ENCODE data around the gene LOXHD1.
A peak's percentile ranks its signal among the peaks of the same experiment; 100 is the strongest.

Gene LOXHD1

DNA sequence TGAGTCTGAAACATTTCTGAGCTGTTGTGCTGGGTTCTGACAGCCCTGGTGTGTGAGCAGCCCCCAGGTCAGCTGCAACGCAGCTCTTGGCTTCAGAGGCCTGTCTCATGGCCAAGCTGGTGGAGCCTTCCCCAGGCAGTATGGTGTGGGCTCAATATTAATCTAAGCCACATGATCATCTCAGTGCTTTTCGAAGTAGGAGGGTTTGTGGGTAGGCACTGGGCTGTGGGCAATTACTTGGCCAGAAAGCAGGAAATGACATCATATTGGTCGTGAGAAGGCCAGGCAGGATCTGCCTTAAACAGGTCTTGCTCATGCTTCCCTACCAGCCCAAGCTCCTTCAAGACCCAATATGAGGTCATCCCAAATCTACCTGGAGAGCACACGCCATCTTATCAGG is 26.9 kb downstream of the LOXHD1 start:
- DNase-seq (ENCODE audit: low read depth) = peak; percentile 33
- no peak for TF ChIP-seq CTCF (conservative IDR thresholded peaks at IDR 0.05; ENCODE audit: control insufficient read depth, insufficient read depth, low read depth, low read length)
- H3K4me3 ChIP-seq (ENCODE audit: control insufficient read depth, low read depth, low read length) = no peak overlapping the region

DNA sequence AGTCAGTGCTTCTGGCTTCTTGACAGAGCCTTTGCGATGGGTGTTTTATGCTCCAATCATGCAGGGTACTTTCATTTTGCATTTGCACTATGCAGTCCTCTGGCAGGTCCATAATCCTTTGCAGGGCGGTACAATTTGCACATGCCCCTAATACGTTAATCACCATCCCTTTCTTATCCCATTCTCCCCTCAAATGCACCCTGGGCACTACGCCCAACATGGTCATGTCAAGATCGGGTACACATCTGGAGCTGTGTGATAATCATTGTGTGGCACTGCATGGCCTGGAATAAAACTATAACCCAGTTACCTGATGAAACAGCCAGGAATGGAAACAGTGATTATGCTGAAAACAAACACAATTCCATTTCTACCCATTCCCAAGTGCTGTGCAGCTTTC is 27.7 kb downstream of the LOXHD1 start:
- H3K4me3 ChIP-seq (ENCODE audit: control insufficient read depth, low read depth, low read length) = no peak overlapping the region
- DNase-seq (ENCODE audit: low read depth) = no peak
- no peak for TF ChIP-seq CTCF (conservative IDR thresholded peaks at IDR 0.05; ENCODE audit: control insufficient read depth, insufficient read depth, low read depth, low read length)

GRCh38 chr18:46628206-46628605 is 28.8 kb downstream of the LOXHD1 start:
- no peak for DNase-seq (ENCODE audit: low read depth)
- TF ChIP-seq CTCF (conservative IDR thresholded peaks at IDR 0.05; ENCODE audit: control insufficient read depth, insufficient read depth, low read depth, low read length) = no peak
- H3K4me3 ChIP-seq (ENCODE audit: control insufficient read depth, low read depth, low read length) = no peak overlapping the region

GRCh38 chr18:46627136-46627535 is 29.9 kb downstream of the LOXHD1 start:
- DNase-seq (ENCODE audit: low read depth) = no peak
- no peak overlapping the region for H3K4me3 ChIP-seq (ENCODE audit: control insufficient read depth, low read depth, low read length)
- TF ChIP-seq CTCF (conservative IDR thresholded peaks at IDR 0.05; ENCODE audit: control insufficient read depth, insufficient read depth, low read depth, low read length) = no peak

DNA sequence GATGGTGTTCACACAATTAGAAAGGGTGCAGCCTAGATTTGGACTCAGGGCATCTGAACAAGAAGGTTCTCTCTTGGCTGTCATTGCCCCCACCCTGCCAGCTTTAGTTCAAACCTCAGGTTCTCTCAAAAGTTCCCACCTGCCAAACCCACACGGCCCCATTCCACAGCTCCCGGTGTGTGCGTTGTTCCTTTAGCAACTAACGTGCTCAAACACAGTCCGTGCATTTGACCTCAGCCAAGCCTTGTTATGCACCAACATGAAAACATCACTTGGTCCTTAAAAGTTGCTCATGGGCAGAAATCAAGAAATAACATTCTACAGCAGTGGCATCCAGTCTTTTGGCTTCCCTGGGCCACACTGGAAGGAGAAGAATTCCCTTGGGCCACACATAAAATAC is 32.0 kb downstream of the LOXHD1 start:
- TF ChIP-seq CTCF (conservative IDR thresholded peaks at IDR 0.05; ENCODE audit: control insufficient read depth, insufficient read depth, low read depth, low read length) = no peak
- DNase-seq (ENCODE audit: low read depth) = no peak

GRCh38 chr18:46624127-46624526 is 32.9 kb downstream of the LOXHD1 start:
- H3K4me3 ChIP-seq (ENCODE audit: control insufficient read depth, low read depth, low read length) = no peak overlapping the region
- DNase-seq (ENCODE audit: low read depth) = no peak
- TF ChIP-seq CTCF (conservative IDR thresholded peaks at IDR 0.05; ENCODE audit: control insufficient read depth, insufficient read depth, low read depth, low read length) = no peak

More for the DNA sequence above, 32.0 kb downstream of the LOXHD1 start:
- no peak overlapping the region for H3K4me3 ChIP-seq (ENCODE audit: control insufficient read depth, low read depth, low read length)

DNA sequence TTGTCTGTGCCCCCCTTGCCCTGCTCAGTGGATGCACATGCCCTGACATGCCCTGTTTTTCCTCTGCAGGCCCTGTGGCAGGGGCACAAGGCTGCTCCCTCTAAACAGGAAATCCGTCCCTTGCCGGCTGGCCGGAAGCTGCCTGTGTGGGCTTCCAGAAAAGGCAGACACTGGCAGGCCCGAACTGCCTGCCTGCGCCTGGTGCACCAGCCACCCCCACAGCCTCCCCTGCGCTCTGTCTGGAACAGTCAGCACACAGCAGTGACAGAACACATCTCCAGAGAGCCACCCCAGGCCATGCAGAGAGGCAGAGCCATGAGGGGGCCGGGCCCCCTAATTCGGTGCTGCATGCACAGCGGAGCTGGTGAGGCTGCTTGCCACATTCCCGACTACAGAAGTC is 33.5 kb downstream of the LOXHD1 start:
- no peak for TF ChIP-seq CTCF (conservative IDR thresholded peaks at IDR 0.05; ENCODE audit: control insufficient read depth, insufficient read depth, low read depth, low read length)
- no peak overlapping the region for H3K4me3 ChIP-seq (ENCODE audit: control insufficient read depth, low read depth, low read length)
- no peak for DNase-seq (ENCODE audit: low read depth)
